NT2/D1 (cell line): Measurements from ENCODE around the gene NEU4.

Experiments
- SUZ12 ChIP-seq: IDR thresholded peaks from 2 replicates; pipeline ENCODE4 v1.6.1; 2011; ENCODE audit not compliant: insufficient read length, insufficient read depth; ENCODE audit errors: extremely low read depth
- YY1 ChIP-seq: IDR thresholded peaks from 2 replicates; pipeline ENCODE4 v1.6.1; 2011; ENCODE audit not compliant: insufficient read length, insufficient read depth
- ZNF274 ChIP-seq: IDR thresholded peaks from 2 replicates; pipeline ENCODE4 v1.6.1; 2011; ENCODE audit warnings: mild to moderate bottlenecking, low read depth, low read length

- no peak for TF ChIP-seq YY1
- TF ChIP-seq SUZ12: no peak
- TF ChIP-seq ZNF274: no peak
Measured at GRCh38 chr2:241794250-241794823, 14.7 kb upstream of the NEU4 start.
